Stomach smooth muscle (tissue), 2 donors: ENCODE measurements around the gene PDSS1.
"Not testable (repeated sequence)": the region's sequence is repeated elsewhere in the genome, so short reads cannot be mapped to it uniquely, and the experiment has no call there.

Experiments
- H3K27ac ChIP-seq: one replicate; pipeline ENCODE4 v1.7.0; 2013; ENCODE audit warnings: mild to moderate bottlenecking, low read length, inconsistent platforms
- H3K27me3 ChIP-seq, 2 donors: one replicate each; pipeline ENCODE4 v1.7.0; 2013; ENCODE audit warnings: low read length in 2 of 2; ENCODE audit not compliant: insufficient read depth in 2 of 2, control insufficient read depth in 1 of 2
- H3K36me3 ChIP-seq, 2 donors: one replicate each; pipeline ENCODE4 v1.7.0; 2013; ENCODE audit warnings: low read length in 2 of 2; ENCODE audit not compliant: control insufficient read depth in 2 of 2, insufficient read depth in 2 of 2
- H3K4me1 ChIP-seq: one replicate; pipeline ENCODE4 v1.7.0; 2013; ENCODE audit warnings: low read length; ENCODE audit not compliant: control insufficient read depth, insufficient read depth
- H3K4me3 ChIP-seq, 2 donors: one replicate each; pipeline ENCODE4 v1.7.0; 2013; ENCODE audit warnings: low read length in 2 of 2
- H3K9ac ChIP-seq, 2 donors: one replicate each; pipeline ENCODE4 v1.7.0; 2013; ENCODE audit warnings: low read length in 2 of 2, mild to moderate bottlenecking in 1 of 2
- H3K9me3 ChIP-seq, 2 donors: one replicate each; pipeline ENCODE4 v1.7.0; 2013; ENCODE audit warnings: low read length in 2 of 2; ENCODE audit not compliant: control insufficient read depth in 2 of 2
- donor health status: healthy.
- donor health status: Pancreatic carcinoma.

PDSS1 gene

GRCh38 chr10:26697163-26697921 lies at the start of gene PDSS1:
PDSS1 (plus strand) TSS chr10:26697701; CDS start chr10:26697712, 11 bp downstream.
- H3K4me1 ChIP-seq, result peaks cover 10% of the 10 kb centered on the region
- no peaks in the 10 kb centered on the region for H3K9me3 ChIP-seq
- peak within 1 kb of the TSS; percentile 70 to 84 for H3K9ac ChIP-seq
- peak within 1 kb of the TSS; percentile 96 to 98 for H3K4me3 ChIP-seq
- no peaks in the 10 kb centered on the region for H3K36me3 ChIP-seq
- H3K27ac ChIP-seq, result peak within 1 kb of the TSS; percentile 64
- no peaks in the 10 kb centered on the region for H3K27me3 ChIP-seq

- not testable (repeated sequence) for H3K9me3 ChIP-seq, H3K36me3 ChIP-seq, H3K9ac ChIP-seq, H3K4me3 ChIP-seq, H3K27me3 ChIP-seq, H3K27ac ChIP-seq, H3K4me1 ChIP-seq
These were observed 49.3 kb upstream of the PDSS1 start for GRCh38 chr10:26648245-26648636.

GRCh38 chr10:26650406-26650805 lies 47.1 kb upstream of the PDSS1 start:
- no peak overlapping the region for H3K27ac ChIP-seq
- no peaks in the 10 kb centered on the region for H3K27me3 ChIP-seq
- no peak overlapping the region for H3K4me3 ChIP-seq
- no peaks in the 10 kb centered on the region for H3K9me3 ChIP-seq
- H3K4me1 ChIP-seq, result no peaks in the 10 kb centered on the region
- H3K36me3 ChIP-seq, result no peaks in the 10 kb centered on the region
- H3K9ac ChIP-seq, result no peak overlapping the region

- not testable (repeated sequence) for H3K4me3 ChIP-seq, H3K4me1 ChIP-seq, H3K27ac ChIP-seq, H3K36me3 ChIP-seq, H3K9ac ChIP-seq, H3K27me3 ChIP-seq, H3K9me3 ChIP-seq
These were observed 46.0 kb upstream of the PDSS1 start for GRCh38 chr10:26651476-26651875.

GRCh38 chr10:26653004-26653403 lies 44.5 kb upstream of the PDSS1 start:
- Histone ChIP-seq H3K36me3 (no peaks in the 10 kb centered on the region), H3K27ac (no peak overlapping the region), H3K9me3 (no peaks in the 10 kb centered on the region), H3K9ac (no peak overlapping the region), H3K4me3 (no peak overlapping the region), H3K4me1 (no peaks in the 10 kb centered on the region), H3K27me3 (no peaks in the 10 kb centered on the region)

GRCh38 chr10:26655746-26656145 lies 41.8 kb upstream of the PDSS1 start:
- Histone ChIP-seq H3K4me1 (no peaks in the 10 kb centered on the region), H3K27ac (no peak overlapping the region), H3K9me3 (peaks cover 0 to 3% of the 10 kb centered on the region in 2 donors), H3K9ac (no peak overlapping the region), H3K27me3 (no peaks in the 10 kb centered on the region), H3K36me3 (no peaks in the 10 kb centered on the region), H3K4me3 (no peak overlapping the region)

GRCh38 chr10:26662864-26663263 lies 34.6 kb upstream of the PDSS1 start:
- no peak overlapping the region for H3K9ac ChIP-seq
- H3K27me3 ChIP-seq, result no peaks in the 10 kb centered on the region
- H3K4me1 ChIP-seq, result no peaks in the 10 kb centered on the region
- no peak overlapping the region for H3K27ac ChIP-seq
- peaks cover 0 to 3% of the 10 kb centered on the region in 2 donors for H3K9me3 ChIP-seq
- no peaks in the 10 kb centered on the region for H3K36me3 ChIP-seq
- no peak overlapping the region for H3K4me3 ChIP-seq

GRCh38 chr10:26665080-26666048 lies 32.1 kb upstream of the PDSS1 start:
- Histone ChIP-seq H3K36me3 (no peaks in the 10 kb centered on the region), H3K9ac (no peak overlapping the region), H3K27ac (no peak overlapping the region), H3K4me1 (no peaks in the 10 kb centered on the region), H3K9me3 (peaks cover 0 to 1% of the 10 kb centered on the region in 2 donors), H3K4me3 (no peak overlapping the region), H3K27me3 (no peaks in the 10 kb centered on the region)

- H3K4me1 ChIP-seq, result no peaks in the 10 kb centered on the region
These were observed 21.6 kb upstream of the PDSS1 start for GRCh38 chr10:26675873-26676257.

GRCh38 chr10:26679588-26679987 lies 17.9 kb upstream of the PDSS1 start:
- Histone ChIP-seq H3K4me3 (no peak overlapping the region), H3K36me3 (no peaks in the 10 kb centered on the region), H3K9ac (no peak overlapping the region), H3K27me3 (no peaks in the 10 kb centered on the region), H3K9me3 (no peaks in the 10 kb centered on the region), H3K4me1 (no peaks in the 10 kb centered on the region), H3K27ac (no peak overlapping the region)

More at GRCh38 chr10:26675873-26676257, 21.6 kb upstream of the PDSS1 start:
- Histone ChIP-seq H3K36me3 (no peaks in the 10 kb centered on the region), H3K9ac (no peak overlapping the region), H3K27me3 (no peaks in the 10 kb centered on the region), H3K4me3 (no peak overlapping the region), H3K27ac (no peak overlapping the region), H3K9me3 (no peaks in the 10 kb centered on the region)
